Left lobe of liver (tissue), 2 donors: ENCODE data around the gene ENDOG. TPM values are rescaled to one million over a fixed set of nuclear protein-coding genes. Genes with fewer than 3 reads are reported as not detected.
A peak's percentile ranks its signal among the peaks of the same experiment; 100 is the strongest.
"Not testable (repeated sequence)": the region's sequence is repeated elsewhere in the genome, so short reads cannot be mapped to it uniquely, and the experiment has no call there.

Experiments
- ATAC-seq: fragments of 200-7000 bp; cut with Tn5 transposase; one replicate; pipeline ENCODE4 v1.9.1; 2020; ENCODE audit warnings: mild to moderate bottlenecking, moderate library complexity
- DNase-seq: peaks from one replicate; pipeline ENCODE4 v3.0.0-alpha.2; 2020; ENCODE audit warnings: low spot score
- total RNA-seq: library from RNA; stranded (reverse); gene quantifications from one replicate; pipeline ENCODE4 v1.2.1, GENCODE V29; 2021
- donor health status: DM: no; HTN: no; CAD: no; lungs with moderate emphysema.
- donor health status: DM: no; HTN: yes; CAD: no.

ENDOG gene
- total RNA-seq, 1 donor from 2014 or later, result 53.0 TPM

GRCh38 chr9:128825923-128826700, 7.8 kb downstream of the ENDOG start:
- ATAC-seq, result no peak
- no peak for DNase-seq

GRCh38 chr9:128828267-128828666, 10.0 kb downstream of the ENDOG start:
- no peak for ATAC-seq
- no peak for DNase-seq

GRCh38 chr9:128828719-128829452, 10.6 kb downstream of the ENDOG start:
- no peak for DNase-seq
- ATAC-seq, result no peak

- ATAC-seq (peak; percentile 98), DNase-seq (peak; percentile 96)
These were observed 11.4 kb downstream of the ENDOG start, which contains the start of gene SPOUT1 for GRCh38 chr9:128829477-128830251. Gene SPOUT1, minus strand, starts transcription at chr9:128829794. Its CDS starts 14 bp downstream, at chr9:128829780.

GRCh38 chr9:128833696-128834095, 15.4 kb downstream of the ENDOG start:
- ATAC-seq, result no peak

GRCh38 chr9:128835246-128836210, 17.2 kb downstream of the ENDOG start:
- DNase-seq (no peak), ATAC-seq (no peak)

More at GRCh38 chr9:128833696-128834095, 15.4 kb downstream of the ENDOG start:
- DNase-seq, result no peak

GRCh38 chr9:128836509-128837145, 18.3 kb downstream of the ENDOG start:
- peak; percentile 61 for ATAC-seq
- no peak for DNase-seq

GRCh38 chr9:128838338-128838737, 20.0 kb downstream of the ENDOG start:
- DNase-seq (no peak), ATAC-seq (no peak)

GRCh38 chr9:128840524-128840923, 22.2 kb downstream of the ENDOG start:
- peak; percentile 22 for ATAC-seq

GRCh38 chr9:128841694-128842492, 23.6 kb downstream of the ENDOG start:
- DNase-seq (no peak), ATAC-seq (no peak)

More at GRCh38 chr9:128840524-128840923, 22.2 kb downstream of the ENDOG start:
- no peak for DNase-seq

- ATAC-seq, DNase-seq: not testable (repeated sequence)
These were observed 24.9 kb downstream of the ENDOG start for GRCh38 chr9:128843171-128843570.

- ATAC-seq (peak; percentile 22), DNase-seq (no peak)
These were observed 27.1 kb downstream of the ENDOG start for GRCh38 chr9:128845186-128845931.

- ATAC-seq (no peak), DNase-seq (no peak)
These were observed 28.4 kb downstream of the ENDOG start for GRCh38 chr9:128846680-128847030.

GRCh38 chr9:128847803-128848202, 29.5 kb downstream of the ENDOG start:
- no peak for ATAC-seq
- no peak for DNase-seq

- DNase-seq, ATAC-seq: not testable (repeated sequence)
These were observed 32.7 kb downstream of the ENDOG start for GRCh38 chr9:128851024-128851423.

GRCh38 chr9:128851779-128852600, 33.7 kb downstream of the ENDOG start:
- peak; percentile 94 for ATAC-seq
- not testable (repeated sequence) for DNase-seq

- ATAC-seq, DNase-seq: not testable (repeated sequence)
These were observed 34.3 kb downstream of the ENDOG start for GRCh38 chr9:128852646-128853045.
